SU-DHL-6 (cell line): Measurements from ENCODE around the gene KCTD1.

Experiments used
- H2AFZ ChIP-seq: fragments of 200-600 bp; sonication (generic); 2 replicates; pipeline ENCODE4 v1.6.1; 2014; ENCODE audit warnings: low read depth, mild to moderate bottlenecking, moderate library complexity, mixed read lengths, antibody characterized with exemption, low read length; ENCODE audit not compliant: severe bottlenecking
- H3F3A ChIP-seq: fragments of 200-600 bp; shearing (Covaris generic); 2 replicates; pipeline ENCODE4 v1.6.0; 2016; ENCODE audit warnings: antibody characterized with exemption, mild to moderate bottlenecking; ENCODE audit not compliant: insufficient read depth
- H3K27ac ChIP-seq: fragments of 200-600 bp; sonication (generic); 2 replicates; pipeline ENCODE4 v1.5.1; 2016; ENCODE audit warnings: low read depth, mild to moderate bottlenecking, low read length, moderate library complexity, mixed read lengths
- H3K27me3 ChIP-seq: fragments of 200-600 bp; sonication (generic), shearing (Covaris generic); 2 replicates; pipeline ENCODE4 v1.6.0; 2014; ENCODE audit warnings: mild to moderate bottlenecking, low read length
- H3K36me3 ChIP-seq: fragments of 200-600 bp; sonication (generic); 2 replicates; pipeline ENCODE4 v1.6.1; 2014; ENCODE audit warnings: mild to moderate bottlenecking, low read length, mixed read lengths
- H3K4me2 ChIP-seq: fragments of 300-600, 200-600 bp; shearing (Covaris generic), sonication (generic); 2 replicates; pipeline ENCODE4 v1.6.0; 2014; ENCODE audit warnings: low read length, low read depth, mild to moderate bottlenecking; ENCODE audit not compliant: poor library complexity, severe bottlenecking
- H3K4me3 ChIP-seq: fragments of 200-600 bp; sonication (generic); 2 replicates; pipeline ENCODE4 v1.5.1; 2014; ENCODE audit warnings: antibody characterized with exemption, low read length, mild to moderate bottlenecking, mixed read lengths; ENCODE audit not compliant: insufficient read depth, poor library complexity, severe bottlenecking
- H3K79me2 ChIP-seq: fragments of 200-600 bp; sonication (generic); 2 replicates; pipeline ENCODE4 v1.6.1; 2014; ENCODE audit warnings: mild to moderate bottlenecking, low read length, moderate library complexity; ENCODE audit not compliant: insufficient read depth
- H3K9ac ChIP-seq: fragments of 200-600 bp; sonication (generic); 2 replicates; pipeline ENCODE4 v1.7.0; 2014; ENCODE audit warnings: mild to moderate bottlenecking, low read length
- H3K9me2 ChIP-seq: fragments of 200-600 bp; sonication (generic); replicated peaks from 2 replicates; pipeline ENCODE4 v1.6.1; 2014; ENCODE audit warnings: low read length; ENCODE audit not compliant: insufficient read depth
- H3K9me3 ChIP-seq: fragments of 200-600 bp; sonication (generic); 2 replicates; pipeline ENCODE4 v1.6.1; 2014; ENCODE audit warnings: low read length, mixed read lengths; ENCODE audit not compliant: insufficient read depth
- H4K20me1 ChIP-seq: fragments of 200-600 bp; sonication (generic); 2 replicates; pipeline ENCODE4 v1.6.1; 2014; ENCODE audit warnings: low read depth, mild to moderate bottlenecking, antibody characterized with exemption, low read length, moderate library complexity, mixed read lengths
- CTCF ChIP-seq: fragments of 200-600 bp; sonication (generic); IDR thresholded peaks from one replicate; pipeline ENCODE4 v1.5.1; 2017; ENCODE audit warnings: antibody characterized with exemption, mild to moderate bottlenecking, low read length, moderate library complexity; ENCODE audit not compliant: insufficient read depth, poor library complexity, severe bottlenecking
- EZH2phosphoT487 ChIP-seq: fragments of 200-600 bp; sonication (generic), shearing (Covaris generic); conservative IDR thresholded peaks from 2 replicates; pipeline ENCODE4 v1.6.1; 2018; ENCODE audit warnings: mild to moderate bottlenecking, antibody characterized with exemption, low read length, moderate library complexity, mixed read lengths

KCTD1 gene

GRCh38 chr18:26442126-26442525 lies 106.2 kb downstream of the KCTD1 start:
- no peak overlapping the region for H3K4me3 ChIP-seq
- TF ChIP-seq CTCF (no peak), EZH2phosphoT487 (no peak)
- no peaks in the 10 kb centered on the region for H4K20me1 ChIP-seq
- no peak overlapping the region for H2AFZ ChIP-seq
- no peak overlapping the region for H3K4me2 ChIP-seq
- H3K27me3 ChIP-seq: no peaks in the 10 kb centered on the region
- no peaks in the 10 kb centered on the region for H3K9me3 ChIP-seq
- H3K9ac ChIP-seq: no peak overlapping the region
- H3K79me2 ChIP-seq: no peaks in the 10 kb centered on the region
- H3F3A ChIP-seq: no peaks in the 10 kb centered on the region
- H3K9me2 ChIP-seq: no peaks in the 10 kb centered on the region
- no peaks in the 10 kb centered on the region for H3K36me3 ChIP-seq
- H3K27ac ChIP-seq: no peak overlapping the region

- Histone ChIP-seq H2AFZ (no peak overlapping the region), H4K20me1 (no peaks in the 10 kb centered on the region), H3K9me2 (no peaks in the 10 kb centered on the region), H3K4me2 (no peak overlapping the region), H3K79me2 (no peaks in the 10 kb centered on the region), H3K4me3 (no peak overlapping the region), H3K27me3 (no peaks in the 10 kb centered on the region), H3K27ac (no peak overlapping the region), H3K9me3 (no peaks in the 10 kb centered on the region), H3K9ac (no peak overlapping the region), H3F3A (no peaks in the 10 kb centered on the region), H3K36me3 (no peaks in the 10 kb centered on the region)
- no peak for TF ChIP-seq CTCF
- TF ChIP-seq EZH2phosphoT487: no peak
These were observed 107.7 kb downstream of the KCTD1 start for GRCh38 chr18:26440644-26441043.

GRCh38 chr18:26439537-26439936 lies 108.8 kb downstream of the KCTD1 start:
- H4K20me1 ChIP-seq: no peaks in the 10 kb centered on the region
- TF ChIP-seq EZH2phosphoT487: no peak
- no peak for TF ChIP-seq CTCF
- H3K9me3 ChIP-seq: no peaks in the 10 kb centered on the region
- H3K79me2 ChIP-seq: no peaks in the 10 kb centered on the region
- H3F3A ChIP-seq: no peaks in the 10 kb centered on the region
- no peak overlapping the region for H2AFZ ChIP-seq
- no peaks in the 10 kb centered on the region for H3K9me2 ChIP-seq
- no peaks in the 10 kb centered on the region for H3K27me3 ChIP-seq
- no peak overlapping the region for H3K27ac ChIP-seq
- no peak overlapping the region for H3K4me3 ChIP-seq
- H3K36me3 ChIP-seq: 0 out of 2 replicates have a peak, but pooled peaks cover 2% of the 10 kb centered on the region
- no peak overlapping the region for H3K4me2 ChIP-seq
- H3K9ac ChIP-seq: no peak overlapping the region
